Uterine smooth muscle cell (primary cell): ENCODE data around the gene COX8A. TPM values are rescaled to one million over a fixed set of nuclear protein-coding genes. Genes with fewer than 3 reads are reported as not detected.

ENCODE experiments used
- total RNA-seq: library from RNA; depleted of rRNA; stranded (reverse); fragments of >200 nt; gene quantifications from 2 replicates; pipeline ENCODE4 v1.2.3, GENCODE V29; 2014

COX8A gene, protein sequence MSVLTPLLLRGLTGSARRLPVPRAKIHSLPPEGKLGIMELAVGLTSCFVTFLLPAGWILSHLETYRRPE
- 307 and 311 TPM in 2 replicates for total RNA-seq

DNA sequence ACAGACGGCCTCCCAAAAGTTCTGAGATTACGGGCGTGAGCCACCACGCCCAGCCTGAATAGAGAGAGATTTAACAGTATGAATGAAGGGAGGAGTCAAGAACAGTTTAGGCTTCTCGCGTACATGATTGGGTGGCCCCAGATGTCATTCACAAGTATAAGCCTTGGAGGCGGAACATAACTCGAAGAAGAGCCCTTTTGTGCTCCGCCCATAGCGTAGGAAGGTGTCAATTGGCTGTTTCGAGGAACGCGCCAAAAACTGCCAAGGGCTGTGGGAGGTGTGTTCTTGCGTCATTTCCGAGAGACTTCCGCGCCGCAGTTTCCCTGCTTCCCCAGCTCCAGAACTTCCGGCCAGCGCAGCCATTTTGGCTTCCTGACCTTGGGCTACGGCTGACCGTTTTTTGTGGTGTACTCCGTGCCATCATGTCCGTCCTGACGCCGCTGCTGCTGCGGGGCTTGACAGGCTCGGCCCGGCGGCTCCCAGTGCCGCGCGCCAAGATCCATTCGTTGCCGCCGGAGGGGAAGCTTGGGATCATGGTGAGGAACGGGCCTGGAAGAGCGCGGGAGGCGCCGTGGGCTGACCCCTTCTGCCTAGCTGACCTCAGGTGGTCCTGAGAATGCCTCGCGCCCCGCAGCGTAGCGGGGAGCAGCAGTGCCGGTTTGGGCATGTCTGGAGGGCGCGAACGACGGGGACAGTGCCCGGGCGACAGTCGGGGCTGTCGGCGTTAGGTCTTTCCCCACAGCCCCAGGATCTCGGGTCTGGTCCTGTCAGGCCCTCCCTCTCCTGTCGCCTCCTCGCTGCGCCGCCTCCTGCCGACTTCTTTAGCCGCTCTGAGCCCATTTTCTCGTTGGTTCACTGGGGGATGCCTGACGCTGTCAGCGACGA lies at the start of gene COX8A:
Gene COX8A, plus strand, starts transcription at position 362 of the 885 bp plus-strand sequence. Its CDS starts 61 bp downstream, at position 423.

DNA sequence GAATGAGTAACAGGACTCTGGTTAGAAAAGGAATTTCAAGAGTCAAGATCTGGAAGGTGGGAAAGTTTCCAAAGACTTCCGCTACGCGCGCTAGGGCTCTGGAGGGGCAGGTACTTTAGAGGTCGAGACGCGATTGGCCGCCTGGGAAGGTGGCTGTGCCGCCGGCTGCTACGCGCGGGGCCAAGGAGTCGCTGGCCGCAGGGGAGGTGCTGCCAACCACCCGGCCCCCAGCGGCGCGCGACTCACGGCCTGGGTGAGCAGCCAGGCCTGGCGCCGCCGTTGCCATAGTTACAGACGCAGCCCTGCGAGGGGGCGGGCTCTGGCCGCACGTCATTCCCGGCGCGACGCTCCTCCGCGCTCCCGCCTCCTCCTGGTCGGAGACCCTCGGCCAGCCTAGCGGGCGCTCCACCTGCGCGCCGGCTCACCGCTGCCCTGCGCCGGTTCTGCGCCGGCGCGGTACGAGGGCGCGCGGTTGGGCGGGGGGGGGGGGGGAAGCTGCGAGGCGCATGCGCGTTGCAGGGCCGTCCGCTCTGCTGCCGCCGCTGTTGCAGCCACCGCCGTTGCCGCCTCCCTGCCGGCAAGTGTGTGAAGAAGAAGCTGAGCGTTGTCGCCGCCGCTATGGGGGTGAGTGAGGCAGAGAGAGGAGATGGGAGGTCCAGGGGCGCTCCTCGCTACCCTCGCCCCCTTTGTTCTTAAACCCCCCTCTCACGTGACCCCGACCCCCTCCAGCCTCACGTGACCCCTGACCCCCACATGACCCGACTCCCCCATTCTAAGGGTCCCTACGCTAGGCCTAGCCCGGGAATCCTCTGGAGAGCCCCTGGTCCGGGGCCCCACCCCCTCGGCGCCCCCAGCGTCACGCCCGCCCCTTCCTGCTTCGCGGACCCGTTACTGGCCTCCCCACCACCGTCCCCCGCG lies 35.7 kb upstream of the COX8A start, which contains the start of gene NAA40:
Gene NAA40, plus strand, starts transcription at position 524 of the 918 bp plus-strand sequence. Its CDS starts 95 bp downstream, at position 619.

DNA sequence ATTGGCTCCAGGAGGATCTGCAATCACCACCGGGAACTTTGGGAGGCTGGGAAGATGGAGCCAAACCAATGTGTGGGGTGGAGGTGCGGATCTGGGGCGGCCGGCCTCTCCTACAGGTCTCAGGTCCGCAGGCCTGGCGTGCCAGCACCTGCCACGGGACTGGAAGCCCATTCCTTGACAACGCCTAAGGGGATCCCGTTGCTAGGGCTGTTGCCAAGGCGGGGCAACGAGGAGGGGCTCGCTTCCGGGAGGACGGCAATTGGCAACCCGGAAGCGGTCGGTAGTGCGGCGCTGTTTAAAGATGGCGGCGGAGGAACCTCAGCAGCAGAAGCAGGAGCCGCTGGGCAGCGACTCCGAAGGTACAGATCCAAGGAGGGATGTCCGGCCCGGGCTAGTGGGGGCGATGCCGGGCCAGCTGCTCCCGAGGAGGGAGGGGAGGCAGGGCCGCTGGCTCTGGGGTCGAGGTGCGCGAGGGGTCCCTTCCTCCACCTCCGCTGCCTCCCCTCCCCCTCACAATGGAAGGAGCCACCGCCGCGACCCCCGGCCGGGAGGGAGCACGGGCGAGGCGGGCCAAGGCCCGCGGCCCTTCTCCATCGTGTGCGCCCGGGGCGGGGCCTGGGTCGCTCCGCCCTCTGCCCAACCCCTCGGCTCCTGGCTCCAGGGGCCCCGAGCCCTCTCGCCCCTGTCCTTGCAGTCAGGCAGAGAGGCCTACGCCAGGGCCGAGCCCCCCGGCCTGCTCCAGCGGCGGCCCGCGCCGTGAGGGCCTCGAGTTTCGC lies 11.9 kb downstream of the COX8A start, which contains the start of gene OTUB1:
Gene OTUB1, plus strand, starts transcription at position 283 of the 776 bp plus-strand sequence. Its CDS starts 19 bp downstream, at position 302.

Other genes with a start within 250 kb of the COX8A start
- gene ZFTA, start 205.8 kb upstream of the COX8A start, total RNA-seq, result 17.5 and 18.5 TPM in 2 replicates
- 15.4 and 17.6 TPM in 2 replicates for gene SPINDOC, start 161.2 kb upstream of the COX8A start, total RNA-seq
- gene MARK2, start 135.5 kb upstream of the COX8A start, total RNA-seq, result 7.2 and 8.2 TPM in 2 replicates
- gene RCOR2, start 57.5 kb upstream of the COX8A start, total RNA-seq, result 2.0 TPM in 2 replicates
- gene NAA40, start 35.6 kb upstream of the COX8A start, total RNA-seq, result 7.3 and 8.7 TPM in 2 replicates
- gene OTUB1, start 11.8 kb downstream of the COX8A start, total RNA-seq, result 37.5 and 54.6 TPM in 2 replicates
- gene FLRT1, start 61.3 kb downstream of the COX8A start, total RNA-seq, result 0.12 TPM in 1 of 2 replicates, not detected in the other
- gene MACROD1, start 191.5 kb downstream of the COX8A start, total RNA-seq, result 9.3 and 20.5 TPM in 2 replicates
- 141 and 237 TPM in 2 replicates for gene STIP1, start 211.6 kb downstream of the COX8A start, total RNA-seq
- gene FERMT3, start 232.1 kb downstream of the COX8A start, total RNA-seq, result 3.2 and 4.8 TPM in 2 replicates